Subcutaneous adipose tissue (tissue), 4 donors: Measurements from ENCODE around the gene SCGB3A1. TPM values are rescaled to one million over a fixed set of nuclear protein-coding genes. Genes with fewer than 3 reads are reported as not detected.

ENCODE experiments used
- total RNA-seq, 4 donors: library from RNA; depleted of rRNA; stranded (reverse); fragments of >200 nt; gene quantifications; one replicate each; pipeline ENCODE4 v1.1.0, GENCODE V29; 2016
- TF ChIP-seq, protein P1 (sequence below): fragments of 450-650 bp; IDR thresholded peaks from one replicate; pipeline ENCODE4 v1.5.1; 2016; ENCODE audit warnings: low read depth, mild to moderate bottlenecking, control low read depth, antibody characterized with exemption, moderate library complexity

SCGB3A1 gene
- total RNA-seq, 4 donors from 2014 or later = not detected

DNA sequence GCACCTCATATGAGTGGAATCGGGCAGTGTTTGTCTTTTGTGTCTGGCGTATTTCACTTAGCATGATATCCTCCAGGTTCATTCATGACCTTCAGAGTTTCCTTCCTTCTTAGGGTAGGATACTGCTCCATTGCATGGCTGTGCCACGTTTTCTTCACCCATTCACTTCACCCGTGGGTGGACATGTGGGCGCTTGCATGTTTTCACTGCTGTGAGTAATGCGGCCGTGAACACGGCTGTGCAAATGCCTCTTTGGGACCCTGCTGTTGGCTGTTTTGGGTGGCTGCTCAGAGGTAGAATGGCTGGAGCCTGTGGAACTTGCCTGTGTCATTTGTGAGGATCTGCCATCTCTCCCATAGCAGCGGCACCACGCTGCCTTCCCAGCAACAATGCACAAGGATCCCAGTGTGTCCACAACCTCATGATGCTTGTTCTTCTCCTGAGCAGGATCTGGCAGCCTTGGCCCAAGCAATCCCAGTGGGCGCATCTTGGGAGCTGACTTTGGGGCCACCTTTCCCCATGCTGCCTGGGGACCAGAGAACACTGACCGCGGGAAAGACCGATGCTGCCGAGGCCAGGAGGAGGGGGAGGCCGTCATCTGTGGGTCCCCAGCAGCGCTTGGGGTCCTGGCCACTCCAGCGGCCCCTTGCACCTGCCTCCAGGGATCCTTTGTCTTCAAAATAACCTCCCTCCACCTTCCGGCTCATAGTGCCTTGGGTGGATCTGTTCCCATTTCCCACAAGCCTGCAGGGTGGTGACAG, 2.3 kb upstream of the SCGB3A1 start:
- TF ChIP-seq, protein P1, sequence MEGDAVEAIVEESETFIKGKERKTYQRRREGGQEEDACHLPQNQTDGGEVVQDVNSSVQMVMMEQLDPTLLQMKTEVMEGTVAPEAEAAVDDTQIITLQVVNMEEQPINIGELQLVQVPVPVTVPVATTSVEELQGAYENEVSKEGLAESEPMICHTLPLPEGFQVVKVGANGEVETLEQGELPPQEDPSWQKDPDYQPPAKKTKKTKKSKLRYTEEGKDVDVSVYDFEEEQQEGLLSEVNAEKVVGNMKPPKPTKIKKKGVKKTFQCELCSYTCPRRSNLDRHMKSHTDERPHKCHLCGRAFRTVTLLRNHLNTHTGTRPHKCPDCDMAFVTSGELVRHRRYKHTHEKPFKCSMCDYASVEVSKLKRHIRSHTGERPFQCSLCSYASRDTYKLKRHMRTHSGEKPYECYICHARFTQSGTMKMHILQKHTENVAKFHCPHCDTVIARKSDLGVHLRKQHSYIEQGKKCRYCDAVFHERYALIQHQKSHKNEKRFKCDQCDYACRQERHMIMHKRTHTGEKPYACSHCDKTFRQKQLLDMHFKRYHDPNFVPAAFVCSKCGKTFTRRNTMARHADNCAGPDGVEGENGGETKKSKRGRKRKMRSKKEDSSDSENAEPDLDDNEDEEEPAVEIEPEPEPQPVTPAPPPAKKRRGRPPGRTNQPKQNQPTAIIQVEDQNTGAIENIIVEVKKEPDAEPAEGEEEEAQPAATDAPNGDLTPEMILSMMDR = no peak

DNA sequence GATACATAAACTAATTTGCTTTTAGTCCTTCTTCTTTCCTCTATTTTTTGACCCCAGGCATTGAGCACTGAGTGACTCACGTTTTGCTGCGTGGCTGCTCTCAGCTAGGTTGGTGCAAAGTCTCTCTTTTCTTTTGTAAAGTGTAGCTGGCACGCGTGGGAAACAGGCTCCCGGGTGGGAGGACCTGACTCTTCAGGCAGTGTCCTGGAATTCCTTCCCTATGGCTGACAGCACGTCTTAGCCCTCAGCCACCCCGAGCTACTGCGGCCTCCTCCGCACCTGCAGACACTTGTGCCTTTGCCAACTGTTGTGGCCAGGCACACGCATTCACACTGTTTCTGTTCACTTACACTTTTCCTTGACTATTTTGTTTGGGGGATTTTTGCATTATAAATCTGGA, 877 bp upstream of the SCGB3A1 start:
- TF ChIP-seq, protein P1 = no peak

DNA sequence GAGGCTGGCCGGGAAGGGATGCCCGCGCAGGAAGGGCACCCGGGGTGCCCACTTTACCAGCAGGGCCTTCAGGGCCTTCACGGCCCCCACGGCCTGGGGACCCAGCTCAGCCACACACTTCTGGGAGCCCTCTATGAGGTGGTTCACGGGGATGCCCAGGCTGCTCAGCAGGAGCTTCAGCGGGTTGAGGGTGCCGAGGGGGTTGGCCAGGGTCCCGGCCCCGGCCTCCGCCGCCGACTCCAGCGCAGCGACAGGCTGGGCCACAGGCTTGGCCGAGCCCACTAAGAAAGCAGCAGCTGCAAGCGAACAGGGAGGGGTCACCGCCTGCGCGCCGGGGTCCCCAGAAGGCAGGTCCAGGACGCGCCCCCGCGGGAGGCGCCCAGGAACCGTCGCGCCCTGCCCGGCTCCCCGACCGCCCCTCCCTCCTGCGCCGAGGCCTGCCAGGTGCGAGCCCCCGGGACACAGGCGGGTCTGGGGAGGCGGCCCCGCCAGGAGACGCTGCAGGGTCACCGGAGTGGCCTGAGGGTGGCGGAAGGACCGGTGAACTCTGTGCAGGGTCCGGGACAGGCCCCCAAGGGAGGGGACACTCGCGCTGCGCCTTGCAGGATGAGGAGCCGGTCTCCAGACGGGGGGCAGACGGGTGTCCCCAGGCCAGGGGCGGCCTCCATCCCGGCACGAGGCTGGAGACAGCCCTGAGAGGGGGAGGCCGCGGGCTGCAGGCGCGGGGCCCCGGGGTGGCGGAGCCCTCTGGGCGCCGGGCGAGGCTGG, 572 bp downstream of the SCGB3A1 start:
- TF ChIP-seq, protein P1 = no peak

DNA sequence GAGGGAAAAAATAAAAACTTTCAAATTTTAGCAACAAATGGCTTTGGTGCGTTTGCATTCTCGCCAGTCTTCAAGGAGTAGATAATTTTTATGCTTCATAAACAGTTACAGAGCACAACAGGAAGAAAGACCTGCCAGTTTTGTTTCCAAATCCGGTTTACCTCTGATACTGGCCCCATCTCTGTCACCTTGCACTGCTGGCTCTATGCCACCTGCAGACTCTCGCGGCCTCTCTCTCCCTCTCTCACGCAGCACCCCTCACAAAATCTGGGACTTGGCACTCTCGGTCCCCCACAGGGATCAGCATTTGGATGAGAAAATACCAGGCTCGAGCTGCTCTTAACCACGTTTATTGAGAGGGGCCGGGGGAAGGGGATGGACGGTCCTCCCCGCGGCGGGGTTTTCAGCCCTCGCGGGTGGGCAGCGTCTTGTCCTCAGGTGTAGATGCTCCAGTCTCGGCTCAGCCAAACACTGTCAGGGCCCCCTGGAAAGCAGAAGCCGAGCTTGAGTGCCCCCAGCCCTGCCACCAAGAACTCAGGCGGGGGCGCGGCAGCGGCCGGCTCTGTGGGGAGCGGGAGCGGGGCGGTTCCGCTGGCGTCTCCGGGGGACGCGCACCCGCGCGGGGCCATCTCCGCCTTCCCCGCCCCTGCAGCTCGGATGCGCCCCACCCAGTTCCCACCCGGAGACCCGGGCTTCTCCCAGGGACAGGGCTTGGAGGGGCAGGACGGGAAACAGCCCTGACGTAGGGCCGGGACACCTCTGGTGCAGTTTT, 1.3 kb downstream of the SCGB3A1 start:
- TF ChIP-seq, protein P1 = no peak

DNA sequence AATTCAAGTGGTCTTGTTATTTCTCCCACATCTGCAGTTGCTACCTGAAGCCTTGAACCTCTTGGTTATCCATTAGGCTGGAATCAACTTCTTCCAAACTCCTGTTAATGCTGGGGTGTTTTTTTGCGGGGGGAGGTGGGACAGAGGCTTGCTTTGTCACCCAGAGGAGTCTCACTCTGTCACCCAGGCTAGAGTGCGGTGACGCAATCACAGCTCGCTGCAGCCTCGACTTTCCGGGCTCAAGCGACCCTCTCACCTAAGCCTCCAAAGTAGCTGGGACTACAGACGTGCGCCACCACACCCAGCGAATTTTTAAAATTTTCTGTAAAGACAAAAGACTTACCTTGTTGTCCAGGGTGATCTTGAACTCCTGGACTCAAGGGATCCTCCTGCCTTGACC, 4.4 kb downstream of the SCGB3A1 start:
- TF ChIP-seq, protein P1 = no peak

DNA sequence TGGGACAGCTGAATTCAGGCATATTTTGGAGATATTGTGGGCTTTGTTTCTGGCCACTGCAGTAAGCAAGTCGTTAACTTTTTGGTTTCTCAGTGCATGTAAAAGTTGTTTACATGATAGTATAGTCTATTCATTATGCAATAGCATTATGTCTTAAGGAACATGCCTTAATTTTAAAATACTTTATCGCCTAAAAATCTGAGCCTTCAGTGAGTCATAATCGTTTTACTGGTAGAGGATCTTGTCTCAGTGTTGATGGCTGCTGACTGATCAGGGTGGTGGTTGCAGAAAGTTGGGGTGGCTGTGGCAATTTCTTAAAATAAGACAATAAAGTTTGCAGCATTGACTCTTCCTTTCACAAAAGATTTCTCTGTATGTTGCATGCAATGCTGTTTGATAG, 5.1 kb downstream of the SCGB3A1 start:
- TF ChIP-seq, protein P1 = no peak

DNA sequence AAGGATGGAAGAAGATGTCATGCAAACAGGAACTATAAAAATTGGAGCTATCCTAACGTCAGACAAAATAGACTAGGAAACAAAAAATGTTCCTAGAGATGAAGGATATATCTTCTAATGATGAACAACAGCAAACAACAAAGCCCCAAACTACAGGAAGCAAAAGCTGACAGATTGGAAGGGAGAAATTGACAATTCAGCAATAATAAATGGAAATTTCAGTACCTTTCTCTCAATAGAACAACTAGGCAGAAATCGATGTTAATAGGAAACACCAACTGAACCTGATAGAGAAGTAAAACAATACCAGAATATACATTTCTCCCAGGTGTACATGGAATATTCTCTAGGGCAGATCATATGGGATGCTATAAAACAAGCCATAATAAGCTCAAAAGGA, 7.6 kb downstream of the SCGB3A1 start:
- TF ChIP-seq, protein P1 = no peak
